ENCODE measurements around the gene GIGYF2.

GIGYF2 gene

GRCh38 chr2:232761301-232761907 lies 64.3 kb downstream of the GIGYF2 start:
- DNase-seq (ENCODE audit: low read depth), result peak; percentile 15

DNA sequence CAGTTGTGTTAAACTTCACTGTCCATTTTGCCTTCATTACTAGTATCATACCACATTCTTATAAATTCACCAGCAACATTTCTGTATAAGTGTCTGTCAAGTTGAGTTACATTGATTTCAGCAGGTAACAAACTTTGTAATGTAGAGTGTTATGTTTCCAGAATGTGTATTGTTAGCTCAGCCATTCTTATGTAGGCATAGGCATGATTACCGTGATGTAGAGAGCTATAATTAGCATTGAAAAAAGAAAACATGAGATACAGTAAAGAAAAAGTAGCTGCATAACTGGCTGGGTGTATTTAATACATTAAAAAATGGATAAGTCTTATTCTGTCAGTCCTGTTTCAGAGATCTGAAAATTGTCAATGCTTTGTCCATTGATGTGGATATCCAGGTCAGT lies 70.7 kb downstream of the GIGYF2 start:
- no peak for DNase-seq (ENCODE audit: low read depth)

- DNase-seq (ENCODE audit: low read depth), result no peak
Measured at GRCh38 chr2:232770207-232770606, 73.1 kb downstream of the GIGYF2 start.

DNA sequence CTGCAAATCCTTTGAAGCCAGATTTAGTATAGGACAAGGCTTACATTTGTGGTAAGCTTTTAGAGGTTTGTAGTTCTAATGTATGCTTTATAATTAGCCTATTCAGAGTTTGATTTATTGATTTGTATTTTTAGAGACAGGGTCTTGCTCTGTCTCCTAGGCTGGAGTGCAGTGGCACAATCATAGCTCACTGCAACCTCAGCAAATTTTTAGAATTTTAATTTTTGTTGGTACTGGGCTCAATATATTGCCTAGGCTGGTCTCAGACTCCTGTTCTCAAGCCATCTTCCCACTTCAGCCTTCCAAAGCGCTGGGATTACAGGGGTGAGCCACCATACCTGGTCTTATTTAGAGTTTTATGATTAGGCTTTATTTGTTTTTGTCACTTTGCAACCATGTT lies 74.7 kb downstream of the GIGYF2 start:
- no peak for DNase-seq (ENCODE audit: low read depth)

DNA sequence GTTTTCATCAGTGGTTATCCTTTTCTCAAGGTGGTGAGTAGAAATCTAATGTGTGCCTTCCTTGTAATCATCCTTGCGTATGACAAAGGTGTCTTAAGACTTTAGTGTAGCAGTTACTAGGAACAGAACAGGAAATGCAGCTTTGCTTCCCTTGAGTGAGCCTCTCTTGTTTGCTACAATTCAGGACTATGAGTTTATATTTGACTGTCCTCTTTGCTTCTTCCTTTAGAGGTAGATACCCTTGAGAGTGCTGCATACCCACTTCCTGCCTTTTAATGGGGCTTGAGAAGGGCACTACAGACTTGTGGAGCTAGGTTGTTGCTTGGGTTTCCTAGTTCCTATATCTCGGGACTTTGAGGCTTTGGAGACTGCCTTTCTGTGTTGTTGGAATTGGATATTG lies 75.4 kb downstream of the GIGYF2 start:
- DNase-seq (ENCODE audit: low read depth), result no peak

- DNase-seq (ENCODE audit: low read depth), result no peak
Measured at GRCh38 chr2:232773815-232774214, 76.7 kb downstream of the GIGYF2 start.

GRCh38 chr2:232776435-232776834 lies 79.3 kb downstream of the GIGYF2 start, which contains the start of gene KCNJ13:
KCNJ13 (minus strand) TSS chr2:232776565; CDS start chr2:232771362, 5,203 bp downstream.
- no peak for DNase-seq (ENCODE audit: low read depth)

DNA sequence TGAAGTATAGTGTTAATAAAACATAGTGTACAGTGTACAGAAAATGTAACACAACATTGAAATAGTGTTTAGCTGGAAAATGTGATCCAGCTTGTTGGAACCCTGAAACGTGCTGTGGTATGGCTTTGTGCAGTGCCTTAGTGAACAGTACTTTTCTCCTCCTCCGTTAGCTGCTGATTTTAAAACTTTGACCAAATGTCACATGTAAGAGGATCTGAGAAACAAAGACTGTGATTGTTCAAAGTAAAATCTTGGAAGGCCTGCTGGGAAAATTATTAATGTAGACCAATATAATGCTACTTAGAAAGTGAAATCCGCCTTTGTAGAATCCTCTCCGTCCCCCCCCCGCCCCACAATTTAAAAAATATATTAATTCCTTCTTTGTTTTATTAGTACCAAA lies 80.1 kb downstream of the GIGYF2 start:
- DNase-seq (ENCODE audit: low read depth), result no peak

DNA sequence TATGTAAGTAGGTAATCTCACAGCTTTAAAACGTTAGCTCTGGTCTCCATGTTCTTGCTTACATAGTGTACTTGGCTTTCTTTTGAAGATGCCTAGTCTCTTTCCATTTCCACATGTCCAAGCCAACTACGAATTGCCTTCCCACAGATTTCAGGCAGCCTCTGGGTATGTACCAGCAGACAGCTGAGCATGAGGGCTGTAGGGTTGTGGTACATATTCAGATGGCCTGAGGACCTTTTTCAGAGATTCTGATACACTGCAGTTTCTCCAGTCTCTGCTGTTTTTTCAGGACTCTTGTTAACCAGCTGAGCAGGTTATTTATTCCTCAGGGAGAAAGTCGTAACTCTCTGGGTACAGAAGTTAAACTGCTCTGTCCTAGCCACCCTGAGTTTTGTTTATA lies 82.3 kb downstream of the GIGYF2 start:
- DNase-seq (ENCODE audit: low read depth), result no peak

DNA sequence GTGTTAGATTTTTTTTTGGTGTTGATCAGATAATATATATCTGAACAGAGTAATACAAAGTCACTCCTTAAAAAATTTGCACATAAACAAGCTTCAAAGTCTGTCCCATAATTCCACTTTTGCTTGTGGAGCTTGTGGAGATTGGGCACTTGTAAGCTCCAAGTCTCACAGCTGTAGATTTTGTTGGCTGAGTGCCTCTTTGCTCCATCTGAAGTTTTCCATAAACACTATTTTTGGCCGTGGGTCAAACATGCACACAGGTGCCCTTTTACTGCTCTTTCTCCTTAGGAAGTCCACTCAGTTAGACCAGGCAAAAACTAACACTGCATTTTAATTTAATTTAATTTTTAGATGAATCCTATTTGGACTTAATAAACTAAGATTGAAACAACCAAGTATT lies 82.8 kb downstream of the GIGYF2 start:
- DNase-seq (ENCODE audit: low read depth), result no peak

DNA sequence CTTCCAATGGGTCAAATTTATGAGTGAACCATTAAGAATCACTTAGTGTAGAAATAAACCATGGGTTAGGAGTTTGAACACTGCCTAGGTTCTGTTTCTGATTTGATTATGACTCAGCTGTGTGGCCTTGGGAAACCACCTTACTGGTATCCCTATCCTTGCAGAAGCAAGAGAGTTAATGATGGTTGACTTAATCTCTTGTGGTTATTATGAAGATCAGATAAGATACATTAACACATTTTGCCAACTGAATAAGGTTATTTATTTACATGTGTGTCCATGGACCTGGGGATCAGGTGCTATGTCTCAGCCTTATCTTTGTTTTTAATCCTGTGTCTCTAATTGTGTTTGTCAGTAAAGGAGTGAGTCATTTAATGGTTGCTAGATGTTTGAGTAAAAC lies 84.6 kb downstream of the GIGYF2 start:
- peak; percentile 28 for DNase-seq (ENCODE audit: low read depth)

- DNase-seq (ENCODE audit: low read depth), result no peak
Measured at GRCh38 chr2:232783278-232783677, 86.1 kb downstream of the GIGYF2 start.

DNA sequence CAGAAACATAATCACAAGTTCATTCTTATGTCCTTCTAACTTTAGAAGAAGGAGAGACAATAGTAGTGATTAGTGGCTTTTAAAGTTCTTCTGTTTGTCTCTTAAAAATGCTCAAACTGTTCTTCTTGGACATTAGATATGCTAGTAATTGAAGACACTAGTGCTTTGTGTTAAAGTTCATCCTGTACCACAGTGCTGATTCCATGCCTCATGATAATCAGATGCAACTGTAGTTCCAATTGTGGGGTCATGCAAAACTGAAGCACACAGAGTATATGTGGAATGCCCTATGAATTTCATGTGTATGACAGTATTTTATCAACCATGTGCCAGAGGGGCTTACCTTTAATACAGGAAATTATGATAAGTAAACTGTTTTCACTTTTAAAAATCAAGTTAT lies 90.7 kb downstream of the GIGYF2 start:
- DNase-seq (ENCODE audit: low read depth), result no peak

- DNase-seq (ENCODE audit: low read depth), result no peak
Measured at GRCh38 chr2:232789082-232789481, 92.0 kb downstream of the GIGYF2 start.

DNA sequence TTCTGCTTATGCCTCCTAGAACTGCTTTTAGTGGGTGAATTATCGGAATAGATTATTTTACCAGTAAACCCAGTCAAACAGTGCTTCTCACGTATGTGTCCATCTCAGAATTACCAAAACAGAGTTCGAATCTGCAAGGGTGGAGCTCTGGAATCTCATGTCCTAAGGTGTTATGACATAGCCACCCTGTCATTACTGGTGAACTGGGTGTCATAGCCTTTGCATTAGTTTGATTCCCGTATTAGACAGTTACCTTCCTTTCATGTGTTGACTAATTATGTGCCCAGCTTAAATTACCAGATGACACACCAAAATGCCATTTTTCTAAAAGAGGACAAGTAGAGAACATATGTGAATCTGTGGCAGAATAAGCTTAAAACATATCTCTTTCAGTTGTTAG lies 94.4 kb downstream of the GIGYF2 start:
- DNase-seq (ENCODE audit: low read depth), result no peak

DNA sequence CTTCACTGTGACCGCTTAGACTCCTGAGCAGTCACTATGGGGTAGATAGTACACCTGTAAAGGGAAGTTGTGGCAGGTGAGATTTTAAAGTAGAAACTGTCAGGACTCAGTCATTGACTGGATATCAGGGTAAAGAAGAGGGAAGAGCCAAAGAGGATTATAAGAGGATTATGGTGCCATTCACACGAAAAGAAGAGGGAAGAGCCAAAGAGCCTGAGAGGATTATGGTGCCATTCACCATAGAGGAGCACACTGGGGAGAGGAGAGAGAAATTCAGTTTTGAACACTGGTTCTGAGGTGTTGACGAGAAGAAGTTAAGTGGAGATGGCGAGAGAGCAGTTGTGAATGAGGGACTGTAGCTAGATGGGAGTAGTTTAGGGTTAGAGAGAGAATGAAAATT lies 96.1 kb downstream of the GIGYF2 start:
- no peak for DNase-seq (ENCODE audit: low read depth)

GRCh38 chr2:232794981-232795380 lies 97.8 kb downstream of the GIGYF2 start:
- no peak for DNase-seq (ENCODE audit: low read depth)

GRCh38 chr2:232795920-232796319 lies 98.8 kb downstream of the GIGYF2 start:
- DNase-seq (ENCODE audit: low read depth), result no peak

GRCh38 chr2:232798187-232798586 lies 101.1 kb downstream of the GIGYF2 start:
- DNase-seq (ENCODE audit: low read depth), result no peak

- DNase-seq (ENCODE audit: low read depth), result no peak
Measured at GRCh38 chr2:232800166-232800565, 103.0 kb downstream of the GIGYF2 start.

DNA sequence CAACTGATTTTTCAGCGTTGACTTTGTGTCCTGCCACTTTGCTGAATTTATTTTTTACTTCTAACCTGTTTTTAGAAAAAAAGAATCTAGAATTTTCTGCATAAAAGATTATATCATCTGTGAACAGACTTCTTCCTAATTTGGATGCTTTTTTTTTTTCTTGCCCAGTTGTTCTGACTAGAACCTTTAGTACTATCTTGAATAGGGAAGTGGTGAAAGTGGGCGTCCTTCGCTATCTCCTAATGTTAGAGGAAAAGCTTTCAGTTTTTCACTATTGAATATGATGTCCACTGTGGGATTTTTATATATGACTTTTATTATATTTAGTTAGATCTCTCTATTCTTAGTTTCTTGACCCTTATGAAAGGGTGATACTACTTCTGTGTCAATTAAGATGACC lies 105.0 kb downstream of the GIGYF2 start:
- no peak for DNase-seq (ENCODE audit: low read depth)

DNA sequence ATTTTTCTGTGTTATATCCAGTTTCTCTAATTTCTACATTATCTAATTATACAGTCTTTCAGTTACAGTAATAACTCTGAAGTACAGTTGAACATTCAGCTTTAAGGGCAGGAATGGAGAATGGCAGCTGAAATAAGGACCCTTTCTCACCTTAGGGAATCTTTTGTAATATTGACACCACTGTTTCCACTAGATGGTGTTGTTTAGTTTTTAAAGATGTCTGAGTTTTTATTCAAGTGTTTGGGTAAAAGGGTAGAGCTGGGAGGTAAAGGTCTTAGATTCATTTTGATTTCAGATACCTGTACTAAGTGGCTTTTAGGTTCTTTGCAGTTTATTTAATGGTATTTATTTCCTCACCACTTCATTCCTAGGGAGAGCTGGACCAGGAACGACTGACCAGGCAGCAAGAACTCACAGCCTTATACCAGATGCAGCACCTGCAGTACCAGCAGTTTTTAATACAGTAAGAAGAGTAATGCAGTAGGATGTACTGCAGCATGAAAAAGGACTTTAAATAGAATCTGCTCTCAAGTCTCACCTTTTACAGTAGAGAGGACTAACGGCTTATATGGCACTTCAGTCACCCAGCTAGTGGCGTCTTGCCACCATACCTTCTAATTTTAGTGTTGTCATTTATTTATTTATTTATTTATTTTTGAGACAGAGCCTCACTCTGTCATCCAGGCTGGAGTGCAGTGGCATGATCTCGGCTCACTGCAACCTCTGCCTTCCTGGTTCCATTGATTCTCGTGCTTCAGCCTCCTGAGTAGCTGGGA lies 112.4 kb downstream of the GIGYF2 start:
- no peak for DNase-seq (ENCODE audit: low read depth)

DNA sequence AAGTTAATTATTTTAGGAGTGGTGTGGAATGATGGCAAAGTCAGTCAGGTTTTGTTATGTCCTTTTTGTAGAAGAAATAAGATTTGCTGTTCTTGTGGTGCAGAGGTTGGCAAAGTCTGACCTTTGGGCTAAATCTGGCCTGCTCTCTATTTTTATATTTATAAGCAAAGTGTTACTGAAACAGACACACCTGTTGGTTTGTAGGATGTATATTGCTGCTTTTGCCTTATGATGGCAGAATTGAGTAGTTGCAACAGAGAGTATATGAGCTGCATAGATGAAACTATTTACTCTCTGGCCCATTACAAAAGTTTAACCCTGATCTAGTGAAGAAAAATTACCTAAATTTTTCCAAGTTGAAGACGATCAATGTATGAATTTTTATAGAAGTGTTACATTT lies 113.3 kb downstream of the GIGYF2 start:
- DNase-seq (ENCODE audit: low read depth), result no peak

DNA sequence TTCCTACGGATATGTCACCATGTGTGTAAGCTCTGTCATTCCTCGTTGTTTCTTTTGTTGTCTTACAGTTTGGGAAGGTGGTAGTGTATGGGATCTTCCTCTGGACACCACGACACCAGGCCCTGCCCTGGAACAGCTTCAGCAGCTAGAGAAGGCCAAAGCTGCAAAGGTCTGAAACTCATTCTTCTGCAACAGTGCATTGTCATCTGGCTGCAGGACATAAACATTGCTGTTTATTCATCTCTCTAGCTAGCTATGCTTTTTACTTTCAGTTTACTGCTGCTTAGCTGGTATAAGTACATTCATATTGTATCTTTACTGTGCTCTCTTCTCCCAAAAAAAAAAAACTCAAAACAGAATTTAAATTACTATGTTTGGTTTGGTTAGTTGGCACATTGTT lies 118.4 kb downstream of the GIGYF2 start:
- no peak for DNase-seq (ENCODE audit: low read depth)
